Stimulated activated CD4-positive, alpha-beta T cell treated with anti-CD3 and anti-CD28 coated beads, Interleukin-2, amount 100 ng/mL, for 4 hours (primary cell): ENCODE data around the gene SCYL1.
A peak's percentile ranks its signal among the peaks of the same experiment; 100 is the strongest.
"Not testable (repeated sequence)": the region's sequence is repeated elsewhere in the genome, so short reads cannot be mapped to it uniquely, and the experiment has no call there.

Experiments
- DNase-seq: peaks from one replicate; pipeline ENCODE4 v3.0.0-alpha.2; 2020; ENCODE audit warnings: low read depth

The SCYL1 gene

DNA sequence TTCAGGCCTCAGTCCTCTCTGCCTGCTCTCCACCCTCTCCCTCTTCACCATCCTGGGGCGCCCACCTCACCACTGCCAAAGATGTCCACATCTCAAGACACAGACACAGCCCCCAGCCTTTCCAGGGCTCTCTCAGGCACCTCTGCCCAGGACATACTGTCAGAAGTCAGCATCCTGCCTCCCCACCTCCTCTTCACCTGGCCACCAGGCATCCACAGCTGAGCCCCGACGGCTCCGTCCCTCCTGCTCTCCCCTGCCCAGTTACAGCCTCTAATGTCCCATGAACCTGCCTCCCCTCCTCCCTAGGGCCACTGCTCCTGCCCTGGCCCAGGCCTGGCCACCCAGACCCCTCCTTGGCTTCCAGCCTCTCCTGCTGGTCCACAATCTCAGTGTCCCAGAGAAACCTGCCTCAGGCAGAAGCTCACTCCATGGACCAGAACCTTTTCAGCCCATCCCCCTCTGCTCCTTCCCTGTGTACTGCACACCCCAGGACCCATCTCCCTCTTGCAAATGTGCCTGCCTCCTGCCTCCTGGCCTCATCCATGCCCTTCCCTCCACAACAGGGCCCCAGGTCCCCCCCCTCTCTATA is 30.1 kb downstream of the SCYL1 start:
- no peak for DNase-seq

DNA sequence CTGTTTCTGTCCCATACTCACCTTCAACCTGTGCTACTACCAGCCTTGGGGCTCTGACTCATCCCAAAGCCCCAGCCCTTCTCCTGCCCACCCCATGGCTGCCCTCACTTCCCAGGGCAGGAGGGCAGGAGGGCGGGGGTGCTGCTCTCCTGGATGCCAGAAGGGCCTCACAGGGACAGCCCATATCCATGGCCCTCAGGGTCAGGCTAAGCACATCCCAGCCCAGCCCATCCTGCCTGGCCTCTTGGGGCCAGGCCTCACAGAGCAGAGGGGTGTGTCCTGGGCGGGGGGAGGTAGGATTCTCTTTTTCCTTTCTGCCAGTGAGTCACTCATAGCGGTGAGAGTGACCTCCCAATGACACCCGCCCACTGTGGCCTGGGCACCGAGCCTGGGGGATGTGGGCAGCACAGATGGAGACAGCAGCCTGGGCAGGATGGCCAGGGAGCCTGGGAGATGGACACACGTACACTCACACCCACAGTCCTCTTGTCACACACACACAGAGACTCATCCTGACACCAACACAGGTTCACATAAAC is 30.9 kb downstream of the SCYL1 start:
- no peak for DNase-seq

DNA sequence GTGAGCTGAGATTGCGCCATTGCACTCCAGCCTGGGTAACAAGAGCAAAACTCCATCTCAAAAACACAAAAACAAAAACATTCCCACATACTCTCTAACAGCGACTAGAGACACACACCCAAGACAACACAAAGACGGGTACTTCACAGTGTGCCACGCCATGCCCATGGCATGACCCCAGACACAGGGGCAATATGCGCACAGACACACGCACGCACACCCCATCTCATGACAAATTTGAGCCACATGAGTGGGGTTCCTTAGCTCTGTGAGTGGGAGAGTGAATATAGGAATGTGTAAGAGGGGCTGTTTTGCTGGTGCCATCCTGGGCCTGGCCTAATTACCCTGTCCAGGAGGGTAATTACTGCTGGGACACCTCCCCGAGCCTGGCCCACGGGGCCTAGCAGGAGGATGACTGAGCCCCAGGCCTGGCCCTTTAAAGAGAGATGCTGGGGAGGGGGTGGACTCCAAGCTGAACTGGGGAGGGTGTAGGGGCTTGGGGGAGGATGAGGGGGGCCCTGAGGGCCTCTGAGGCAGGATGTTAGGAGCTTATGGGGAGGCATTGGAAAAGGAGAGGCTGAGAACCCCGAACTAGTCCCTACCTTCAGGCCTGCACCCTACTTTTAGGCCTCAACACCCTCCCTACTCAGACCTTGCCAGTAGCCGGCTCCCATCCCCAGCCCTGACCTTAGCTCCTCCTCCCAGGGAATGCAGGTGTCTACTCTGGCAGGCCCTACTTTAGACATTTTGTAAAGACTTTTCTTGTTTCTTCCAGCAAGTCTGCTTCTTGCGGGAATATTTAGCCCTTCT is 31.8 kb downstream of the SCYL1 start:
- DNase-seq: no peak

DNA sequence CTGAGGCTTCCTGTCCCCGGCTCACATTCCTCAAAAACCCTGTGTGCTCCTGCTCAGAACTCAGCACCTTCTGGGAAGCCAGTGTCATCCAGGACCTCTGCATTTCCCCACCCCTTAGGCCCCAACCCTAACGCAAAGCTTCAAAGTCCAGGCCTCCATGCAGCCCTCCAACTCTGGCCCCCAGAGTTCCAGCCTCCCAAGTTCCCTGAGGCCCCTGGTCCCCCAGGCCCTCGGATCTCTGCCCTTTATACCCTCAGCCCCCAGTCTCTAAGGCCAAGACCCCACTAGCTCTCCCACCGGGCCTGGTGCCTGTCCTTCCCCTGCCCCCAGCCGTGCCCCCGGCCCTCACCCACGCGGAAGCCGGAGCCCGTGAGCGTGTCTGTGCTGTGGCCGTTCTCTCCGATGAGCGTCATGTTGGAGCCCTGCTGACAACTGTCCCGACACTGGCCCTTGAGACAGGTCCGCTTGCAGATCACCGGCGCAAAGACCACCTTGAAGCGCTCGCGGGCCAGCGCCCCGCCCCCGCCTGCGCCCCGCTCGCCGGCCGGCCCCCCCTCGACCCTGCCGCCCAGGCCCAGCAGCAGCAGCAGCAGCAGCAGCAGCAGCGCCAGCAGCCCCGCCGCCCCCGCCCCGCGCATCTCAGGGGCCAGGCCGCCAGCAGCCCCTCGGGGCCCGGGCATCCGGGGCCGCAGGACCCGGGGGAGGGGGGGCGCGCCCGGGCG is 32.6 kb downstream of the SCYL1 start:
- DNase-seq: no peak

DNA sequence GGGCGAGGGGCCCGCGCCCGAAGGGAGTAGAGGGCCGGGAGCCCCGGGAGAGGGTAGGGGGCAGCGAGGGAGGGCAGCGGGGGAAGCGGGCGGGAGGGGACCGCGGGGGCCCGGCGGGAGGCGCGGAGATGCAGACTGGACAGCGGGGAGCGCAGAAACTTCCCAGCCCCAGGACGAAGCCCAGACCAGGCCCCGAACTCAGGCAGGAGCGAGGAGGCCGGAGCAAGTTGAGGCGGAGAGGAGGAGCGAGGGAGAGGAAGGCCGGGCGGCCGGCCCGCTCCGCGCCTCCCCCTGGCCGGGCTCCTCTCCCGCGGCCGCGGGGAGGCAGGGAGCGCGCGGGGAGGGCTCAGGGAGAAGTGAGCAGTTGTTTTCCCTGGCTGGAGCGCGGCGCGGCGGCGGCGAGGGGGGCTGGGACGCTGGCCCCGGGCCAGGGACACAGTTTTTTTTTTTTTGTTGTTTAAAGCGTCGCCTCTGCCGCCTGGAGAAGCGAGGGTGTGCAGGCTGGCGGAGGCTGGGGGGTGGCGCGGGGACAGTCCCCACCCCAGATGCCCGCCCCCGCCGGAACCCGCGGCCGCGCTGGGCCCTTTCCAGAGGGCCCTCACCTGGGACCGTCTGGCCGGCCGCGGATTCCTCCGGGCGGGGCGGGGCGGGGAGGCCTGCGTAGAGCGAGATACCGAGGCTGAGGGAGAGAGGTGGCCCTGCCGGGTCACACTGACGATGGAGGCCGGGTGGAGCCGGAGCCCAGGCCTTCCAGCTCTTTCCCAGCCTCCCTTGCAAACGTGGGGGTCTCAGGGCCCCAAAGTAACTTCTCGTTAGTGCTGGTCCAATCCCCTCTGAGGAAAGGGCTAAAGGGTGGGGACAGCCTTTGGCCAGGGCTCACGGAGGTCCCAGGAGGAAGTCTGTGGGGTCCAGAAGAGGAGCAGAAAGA is 33.4 kb downstream of the SCYL1 start, which contains the start of gene LTBP3:
Gene LTBP3 (minus strand): TSS at position 358 of the 928 bp plus-strand sequence. CDS start 400 bp downstream, outside the sequence.
- no peak for DNase-seq

DNA sequence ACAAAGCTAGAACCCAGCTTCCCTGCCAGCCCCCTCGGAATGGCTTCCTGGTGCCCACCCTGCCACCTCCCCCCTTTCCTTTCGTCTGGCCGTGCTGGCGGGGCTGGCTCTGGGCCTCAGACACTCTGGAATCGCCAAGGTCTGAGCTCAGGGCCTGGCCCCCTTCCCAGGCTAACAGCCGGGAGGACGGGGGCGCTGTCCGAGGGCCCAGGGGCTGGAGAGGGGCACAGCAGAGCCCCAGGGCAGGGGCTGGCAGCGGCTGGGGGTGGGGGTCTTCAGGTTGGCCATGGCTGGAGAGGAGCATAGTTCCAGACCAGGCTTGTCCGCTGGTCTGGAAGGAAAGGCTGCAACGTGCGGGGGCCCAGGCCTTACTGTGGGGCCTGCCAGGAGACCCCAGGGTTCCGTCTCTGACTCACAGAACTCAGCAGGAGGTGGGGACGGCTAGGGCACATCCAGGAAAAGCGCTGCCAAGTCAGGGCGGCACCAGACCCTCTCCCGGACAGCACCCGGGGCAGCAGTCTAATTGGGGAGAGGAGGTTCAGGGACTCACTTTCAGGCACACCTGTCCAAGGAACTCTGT is 34.1 kb downstream of the SCYL1 start:
- DNase-seq: no peak

DNA sequence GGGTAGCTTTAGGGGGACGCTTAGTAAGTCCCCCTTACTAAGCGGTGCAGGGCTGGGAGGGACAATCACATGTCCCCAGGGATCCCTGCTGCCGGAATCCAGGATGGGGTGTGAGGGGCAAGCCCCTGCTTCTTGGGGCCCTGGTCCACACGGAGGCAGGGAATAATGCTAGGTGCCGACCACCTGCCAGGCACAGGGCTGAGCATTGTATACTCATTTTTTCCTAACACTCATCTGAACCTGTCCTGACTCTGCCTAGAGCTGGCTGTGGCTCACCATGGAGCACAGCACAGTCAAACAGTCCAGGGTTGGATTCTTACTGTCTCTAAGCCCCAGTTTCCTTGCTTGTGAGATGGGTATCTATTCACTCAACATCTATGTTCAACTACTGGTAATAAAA is 34.7 kb downstream of the SCYL1 start:
- DNase-seq: no peak

DNA sequence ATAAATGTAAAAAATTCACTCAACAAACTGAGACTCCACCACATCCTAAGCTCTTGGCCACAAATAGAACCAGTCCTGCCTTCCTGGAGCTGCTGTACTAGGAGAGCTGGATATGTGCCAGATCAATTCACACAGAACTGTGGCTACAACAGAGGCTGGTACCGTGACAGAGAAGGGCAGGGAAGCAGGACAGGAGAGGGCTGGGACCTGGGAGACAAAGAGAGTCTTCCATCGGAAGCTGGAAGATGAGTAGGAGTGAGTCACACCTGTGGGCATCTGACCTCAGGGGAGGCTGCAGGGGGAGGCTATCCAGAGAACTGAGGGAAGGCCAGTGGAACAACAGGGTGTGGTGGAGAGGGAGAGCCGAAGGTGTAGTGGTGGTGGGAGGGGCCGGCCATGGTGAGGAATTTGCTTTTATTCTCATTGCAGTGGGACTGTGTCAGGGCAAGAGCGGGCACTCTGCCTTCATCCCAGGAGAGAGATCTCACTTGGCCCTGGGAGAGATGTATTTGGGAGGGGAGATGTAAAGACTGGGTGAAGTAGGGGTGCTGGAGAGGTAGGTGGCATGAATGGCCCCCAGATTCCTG is 35.2 kb downstream of the SCYL1 start:
- DNase-seq: no peak

DNA sequence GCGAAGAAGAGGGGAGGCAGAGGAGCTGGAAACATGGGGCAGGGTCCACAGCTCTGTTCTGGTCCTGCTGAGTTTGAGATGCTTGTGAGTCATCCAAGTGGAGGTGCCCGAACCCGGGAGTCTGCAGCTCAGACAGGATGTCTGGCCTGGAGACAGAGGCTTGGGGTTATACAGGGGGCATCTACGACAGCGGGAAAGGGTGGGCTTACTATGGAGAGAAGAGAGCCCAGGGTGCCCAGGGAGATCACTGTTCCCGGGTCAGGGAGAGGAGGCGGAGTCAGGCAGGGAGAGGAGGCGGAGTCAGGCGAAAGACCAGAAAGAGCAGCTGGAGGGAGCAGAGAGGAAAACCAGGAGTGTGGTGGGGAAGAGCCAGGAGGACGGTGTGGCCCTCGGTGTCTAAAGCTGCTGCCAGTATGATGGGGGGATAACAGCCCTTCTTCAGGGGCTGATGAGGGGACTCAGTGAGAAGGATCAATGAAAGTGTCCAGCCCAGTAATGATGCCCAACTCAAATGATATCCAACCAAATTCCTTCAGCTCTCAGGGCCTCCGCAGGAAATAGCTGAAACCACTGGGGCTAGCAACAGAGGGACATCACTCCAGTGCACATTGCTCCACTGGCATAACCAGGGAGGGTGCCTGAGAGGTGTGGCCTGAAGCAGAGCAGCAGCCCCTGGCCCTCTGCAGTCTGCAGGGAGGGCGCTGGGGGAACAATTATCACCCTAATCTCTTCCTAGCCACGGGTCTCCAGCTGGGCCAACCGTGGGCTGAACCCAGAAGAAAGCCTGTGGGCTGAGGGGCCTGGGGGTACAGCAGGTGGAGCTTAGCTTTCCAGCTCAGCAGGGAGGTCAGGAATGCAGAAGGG is 35.9 kb downstream of the SCYL1 start:
- no peak for DNase-seq

DNA sequence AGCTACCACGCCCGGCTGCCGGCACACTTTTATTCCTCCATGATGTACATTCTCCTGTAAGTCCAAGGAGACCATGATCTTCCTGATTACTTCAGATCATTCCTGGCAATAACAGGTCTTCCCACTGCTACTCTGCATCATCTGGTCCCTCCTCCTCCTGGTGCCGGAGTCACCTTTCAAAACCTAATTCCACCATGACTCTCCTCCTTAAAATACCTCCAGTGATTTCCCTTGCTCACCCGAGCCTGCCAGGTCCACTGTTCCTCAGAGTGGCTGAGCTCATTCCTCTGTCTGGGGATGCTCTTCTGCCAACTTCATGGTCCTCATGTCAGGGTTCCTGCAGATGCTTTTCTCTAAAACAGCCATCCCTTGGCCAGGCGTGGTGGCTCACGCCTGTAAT is 37.1 kb downstream of the SCYL1 start:
- no peak for DNase-seq

DNA sequence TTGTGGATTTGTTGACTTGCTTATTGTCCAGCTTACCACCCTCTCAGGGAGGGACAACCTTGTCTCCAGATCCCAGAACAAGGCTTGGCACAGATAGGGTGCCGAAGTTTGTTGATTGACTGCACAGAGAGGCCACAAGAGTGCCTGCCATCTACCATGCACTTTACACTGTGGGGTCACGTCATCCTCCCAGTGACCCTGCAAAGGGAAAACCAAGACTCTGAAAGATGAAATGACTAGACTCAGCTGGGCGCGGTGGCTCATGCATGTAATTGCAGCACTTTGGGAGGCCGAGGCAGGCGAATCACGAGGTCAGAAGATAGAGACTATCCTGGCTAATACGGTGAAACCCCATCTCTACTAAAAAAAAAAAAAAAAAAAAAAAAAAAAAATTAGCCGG is 37.9 kb downstream of the SCYL1 start:
- no peak for DNase-seq

DNA sequence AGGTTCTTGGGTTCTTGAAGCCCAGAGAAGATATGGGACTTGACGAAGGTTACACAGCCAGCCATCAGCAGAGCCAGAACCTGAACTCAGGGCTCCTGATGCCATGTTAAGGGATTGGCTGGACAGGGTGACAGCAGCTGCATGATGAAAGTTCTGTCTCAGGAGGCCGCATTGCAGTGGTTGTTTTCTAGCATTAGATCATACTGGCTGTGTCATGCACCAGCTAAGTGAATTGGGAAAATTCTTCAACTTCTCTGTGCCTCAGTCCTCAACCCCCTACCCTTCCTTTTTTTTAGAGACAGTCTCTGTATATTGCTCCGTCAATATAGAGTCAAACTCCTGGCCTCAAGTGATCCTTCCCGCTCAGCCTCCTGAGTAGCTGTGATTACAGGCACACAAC is 38.7 kb downstream of the SCYL1 start:
- DNase-seq: no peak

DNA sequence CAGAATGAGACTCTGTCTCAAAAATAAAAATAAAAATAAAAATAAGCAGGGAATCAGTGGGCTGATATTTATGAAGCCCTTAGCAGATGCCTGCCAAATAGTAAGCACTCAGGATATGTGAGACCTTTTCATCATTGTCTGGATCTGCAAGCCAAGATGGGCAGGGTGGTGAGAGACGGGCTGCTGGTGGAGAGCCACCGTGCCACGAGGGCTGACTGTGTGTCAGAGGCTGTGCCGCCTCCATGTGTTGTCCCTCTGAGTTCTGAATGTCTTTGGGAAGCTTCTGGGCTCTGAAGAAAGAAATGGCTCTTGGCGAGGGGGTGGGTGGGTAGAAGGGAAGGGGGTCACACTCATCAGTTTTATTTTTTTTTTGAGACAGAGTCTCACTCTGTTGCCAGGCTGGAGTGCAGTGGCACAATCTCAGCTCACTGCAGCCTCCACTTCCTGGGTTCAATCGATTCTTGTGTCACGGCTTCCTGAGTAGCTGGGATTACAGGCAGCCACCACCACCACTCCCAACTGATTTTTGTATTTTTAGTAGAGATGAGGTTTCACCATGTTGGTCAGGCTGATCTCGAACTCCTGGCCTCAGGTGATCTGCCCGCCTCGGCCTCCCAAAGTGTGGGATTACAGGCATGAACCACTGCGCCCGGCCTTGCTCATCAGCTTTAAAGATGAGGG is 40.1 kb downstream of the SCYL1 start:
- not testable (repeated sequence) for DNase-seq

DNA sequence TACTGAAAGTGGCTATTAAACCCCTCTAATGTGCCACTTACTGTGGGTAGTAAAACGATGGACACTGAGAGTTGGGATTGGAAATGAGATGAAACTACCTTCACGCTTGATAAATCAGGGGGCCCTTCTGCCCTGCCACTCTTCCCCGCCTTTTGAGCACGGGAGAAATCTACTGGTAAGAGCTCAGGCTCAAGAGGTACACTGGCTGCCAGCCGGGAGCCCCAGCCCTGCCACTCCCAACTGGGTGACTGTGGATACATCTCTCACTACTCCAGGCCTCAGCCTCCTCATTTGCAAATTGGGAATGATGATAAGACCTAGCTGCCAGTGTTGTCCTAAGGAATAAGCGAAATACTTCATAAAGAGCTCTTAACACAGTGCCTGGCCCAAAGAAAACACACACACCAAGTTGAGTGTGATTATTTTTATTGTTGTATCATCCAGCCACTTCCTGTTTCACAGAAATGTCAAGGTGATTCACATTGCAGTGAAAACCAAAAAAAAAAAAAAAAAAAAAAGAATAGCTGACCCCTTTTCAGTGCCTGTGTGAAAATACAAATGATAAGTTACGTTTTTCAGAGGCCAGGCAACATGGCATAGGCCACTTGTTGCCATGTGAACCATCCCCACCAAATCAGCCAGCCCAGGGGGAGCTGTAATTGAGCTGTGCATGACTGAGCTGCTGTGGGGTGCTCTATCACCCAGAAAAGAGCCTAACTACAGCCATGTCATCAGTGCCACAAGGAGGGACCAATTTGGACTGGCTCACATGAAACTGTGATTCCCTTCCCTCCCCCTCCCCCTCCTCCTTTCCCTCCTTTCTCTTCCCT is 41.0 kb downstream of the SCYL1 start:
- DNase-seq: no peak

DNA sequence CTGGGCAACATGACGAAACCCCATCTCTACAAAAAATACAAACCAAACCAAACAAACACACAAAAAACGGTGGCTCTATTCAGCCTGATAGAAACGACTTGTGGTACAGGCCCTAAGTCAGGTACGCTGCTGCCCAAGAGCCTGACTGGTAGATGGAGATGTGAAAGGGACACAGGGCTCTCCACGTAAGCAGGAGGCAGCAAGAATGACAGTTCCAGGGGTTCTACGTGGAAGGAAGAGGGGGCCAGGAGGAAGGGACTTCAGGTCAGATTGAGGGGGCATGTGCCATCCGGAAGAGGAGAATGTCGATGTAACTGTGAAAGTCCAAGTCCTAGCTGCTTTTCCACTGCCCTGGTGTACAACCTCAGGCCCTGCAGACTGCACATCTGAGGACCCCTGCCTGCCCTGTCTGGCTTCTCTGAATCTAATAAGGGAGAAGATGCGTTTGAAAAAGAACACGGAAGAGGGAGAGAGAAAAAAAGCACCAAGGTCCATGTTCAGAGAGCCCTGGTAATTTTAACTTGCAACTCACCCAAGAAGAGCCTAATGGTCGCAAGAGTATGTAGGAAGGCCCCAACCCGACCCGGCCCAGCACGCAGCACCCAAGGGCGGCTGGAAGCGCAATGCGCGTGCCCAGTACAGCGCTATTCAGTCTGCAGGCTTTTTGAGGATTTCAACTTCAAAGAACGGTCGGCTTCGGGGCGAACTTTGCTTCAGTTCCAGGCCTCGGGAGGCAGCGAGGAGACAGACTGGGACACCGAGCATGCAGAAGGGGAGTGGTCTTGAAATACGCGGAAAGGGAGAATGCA is 44.5 kb downstream of the SCYL1 start:
- DNase-seq: no peak

DNA sequence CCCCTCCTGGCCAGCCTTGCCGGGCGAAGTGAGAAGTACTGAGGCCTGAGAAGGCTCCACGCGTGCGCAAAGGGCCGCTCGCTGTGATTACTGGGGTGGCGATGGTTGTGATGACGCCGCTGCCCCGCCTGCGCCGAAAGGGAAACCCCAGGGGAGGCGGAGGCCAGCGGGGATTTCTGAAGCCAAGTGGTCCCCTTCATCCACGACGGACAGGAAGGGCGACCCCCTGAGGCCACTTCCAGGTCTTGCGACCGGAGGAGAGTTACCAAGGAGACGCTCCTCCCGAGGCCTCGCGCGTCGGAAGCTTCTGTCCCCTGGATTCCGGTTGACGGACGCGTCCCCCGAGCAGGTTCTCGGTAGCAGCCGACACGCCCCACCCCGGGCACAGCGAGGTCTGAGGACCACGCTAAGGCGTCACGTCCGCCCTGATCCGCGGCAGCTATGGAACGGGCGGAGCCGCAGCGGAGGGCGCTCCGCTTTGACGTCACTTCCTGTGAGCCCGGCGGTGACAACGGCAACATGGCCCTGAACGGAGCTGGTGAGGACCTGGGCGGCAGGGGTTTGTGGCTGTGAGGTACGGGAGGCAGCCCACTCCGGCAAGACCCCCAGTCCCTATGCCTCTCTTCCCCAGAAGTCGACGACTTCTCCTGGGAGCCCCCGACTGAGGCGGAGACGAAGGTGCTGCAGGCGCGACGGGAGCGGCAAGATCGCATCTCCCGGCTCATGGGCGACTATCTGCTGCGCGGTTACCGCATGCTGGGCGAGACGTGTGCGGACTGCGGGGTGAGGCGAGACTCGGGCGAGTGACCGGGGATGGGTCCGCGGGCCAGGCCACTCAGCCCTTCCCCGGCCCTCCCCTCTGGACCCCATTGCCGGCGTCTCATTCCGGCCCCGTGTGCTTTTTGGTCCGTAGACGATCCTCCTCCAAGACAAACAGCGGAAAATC is 45.4 kb downstream of the SCYL1 start, which contains the start of gene ZNRD2:
Gene ZNRD2 (plus strand): TSS at position 505 of the 946 bp plus-strand sequence. CDS start 15 bp downstream, at position 520.
- peak; percentile 98 for DNase-seq
